OCI-LY3 (cell line): ENCODE results near the gene SPSB1.

Experiments
- H2AFZ ChIP-seq: fragments of 200-600, 300-600 bp; shearing (Covaris generic); 2 replicates; pipeline ENCODE4 v1.6.0; 2014; ENCODE audit warnings: antibody characterized with exemption, low read depth, low read length
- H3K27ac ChIP-seq: fragments of 200-600, 300-600 bp; sonication (generic); 2 replicates; pipeline ENCODE4 v1.5.1; 2014; ENCODE audit warnings: mild to moderate bottlenecking, low read length, moderate library complexity, mixed read lengths
- H3K27me3 ChIP-seq: fragments of 200-600, 300-600 bp; sonication (generic); 2 replicates; pipeline ENCODE4 v1.6.1; 2014; ENCODE audit warnings: low read depth, low read length, mixed read lengths
- H3K36me3 ChIP-seq: fragments of 200-600, 300-600 bp; sonication (generic); replicated peaks from 2 replicates; pipeline ENCODE3; 2014; ENCODE audit warnings: low read depth, low read length, mixed read lengths
- H3K4me1 ChIP-seq: fragments of 300-600, 200-600 bp; sonication (generic); 2 replicates; pipeline ENCODE4 v1.6.1; 2014; ENCODE audit warnings: low read length, mixed read lengths
- H3K4me2 ChIP-seq: fragments of 200-600, 300-600 bp; sonication (generic); 2 replicates; pipeline ENCODE4 v1.6.1; 2014; ENCODE audit warnings: low read length, mixed read lengths
- H3K4me3 ChIP-seq: fragments of 300-600, 200-600 bp; sonication (generic); 2 replicates; pipeline ENCODE4 v1.5.1; 2014; ENCODE audit warnings: antibody characterized with exemption, mild to moderate bottlenecking, low read length, moderate library complexity
- H3K79me2 ChIP-seq: fragments of 300-600, 200-600 bp; shearing (Covaris generic); 2 replicates; pipeline ENCODE4 v1.6.1; 2014; ENCODE audit warnings: mild to moderate bottlenecking, low read length, mixed read lengths
- H3K9ac ChIP-seq: fragments of 300-600, 200-600 bp; shearing (Covaris generic); 2 replicates; pipeline ENCODE4 v1.6.0; 2014; ENCODE audit warnings: mild to moderate bottlenecking, low read length, moderate library complexity
- H3K9me3 ChIP-seq: fragments of 200-600, 300-600 bp; shearing (Covaris generic); 2 replicates; pipeline ENCODE4 v1.6.1; 2014; ENCODE audit warnings: low read length, mixed read lengths; ENCODE audit not compliant: insufficient read depth
- H4K20me1 ChIP-seq: fragments of 200-600, 300-600 bp; sonication (generic); 2 replicates; pipeline ENCODE4 v1.6.1; 2016; ENCODE audit warnings: low read length, mixed read lengths; ENCODE audit not compliant: insufficient read depth
- CTCF ChIP-seq: fragments of 200-600, 300-600 bp; sonication (generic); IDR thresholded peaks from 2 replicates; pipeline ENCODE4 v1.5.1; 2014; ENCODE audit warnings: antibody characterized with exemption, low read length, low read depth
- EZH2phosphoT487 ChIP-seq: fragments of 200-600 bp; shearing (Covaris generic); IDR thresholded peaks from 2 replicates; pipeline ENCODE4 v1.6.1; 2018; ENCODE audit warnings: antibody characterized with exemption, mixed run types, low read depth

SPSB1 gene

GRCh38 chr1:9404117-9404914, 111.6 kb downstream of the SPSB1 start:
- Histone ChIP-seq H3K4me3 (no peak overlapping the region), H3K27me3 (no peaks in the 10 kb centered on the region), H3K79me2 (no peaks in the 10 kb centered on the region), H4K20me1 (no peaks in the 10 kb centered on the region), H3K27ac (no peak overlapping the region), H3K9ac (no peak overlapping the region), H3K4me1 (peaks cover 13% of the 10 kb centered on the region), H3K9me3 (no peaks in the 10 kb centered on the region), H2AFZ (no peak overlapping the region), H3K4me2 (no peak overlapping the region), H3K36me3 (no peaks in the 10 kb centered on the region)
- TF ChIP-seq EZH2phosphoT487 (no peak), CTCF (no peak)

DNA sequence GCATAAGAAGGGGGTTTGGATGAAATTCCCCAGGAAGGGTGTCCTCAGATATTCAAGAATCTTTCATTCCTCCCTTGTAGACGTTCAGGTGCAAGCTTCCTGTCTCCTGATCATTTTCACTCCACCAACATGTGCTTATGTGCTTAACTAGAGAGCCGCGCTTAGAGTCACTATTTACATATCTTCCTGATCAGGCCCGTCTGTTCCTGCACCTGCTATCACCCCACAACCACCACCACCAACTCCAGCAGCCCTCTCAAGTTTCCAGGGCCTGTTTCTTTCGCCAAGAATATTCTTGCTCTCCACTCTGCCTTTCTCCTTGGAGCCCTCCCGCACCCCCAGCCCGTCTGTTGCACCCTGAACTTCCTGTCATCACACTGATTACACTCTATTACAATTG, 113.4 kb downstream of the SPSB1 start:
- Histone ChIP-seq H3K79me2 (no peaks in the 10 kb centered on the region), H3K4me1 (peaks cover 11% of the 10 kb centered on the region), H2AFZ (peak overlapping the region; percentile 63), H3K9me3 (no peaks in the 10 kb centered on the region), H3K36me3 (no peaks in the 10 kb centered on the region), H3K9ac (no peak overlapping the region), H3K27me3 (no peaks in the 10 kb centered on the region), H3K27ac (no peak overlapping the region), H4K20me1 (no peaks in the 10 kb centered on the region), H3K4me3 (no peak overlapping the region), H3K4me2 (no peak overlapping the region; the same call in 1 of the 2 replicates)
- TF ChIP-seq EZH2phosphoT487: no peak
- TF ChIP-seq CTCF: no peak

GRCh38 chr1:9410737-9411297, 118.1 kb downstream of the SPSB1 start:
- H3K79me2 ChIP-seq: no peaks in the 10 kb centered on the region
- H3K36me3 ChIP-seq: no peaks in the 10 kb centered on the region
- peak overlapping the region; percentile 39; the same call in 1 of the 2 replicates for H2AFZ ChIP-seq
- peaks cover 27% of the 10 kb centered on the region for H3K4me1 ChIP-seq
- no peaks in the 10 kb centered on the region for H3K27me3 ChIP-seq
- peak overlapping the region; percentile 49 for H3K27ac ChIP-seq
- no peaks in the 10 kb centered on the region for H4K20me1 ChIP-seq
- H3K4me2 ChIP-seq: no peak overlapping the region
- no peaks in the 10 kb centered on the region for H3K9me3 ChIP-seq
- TF ChIP-seq CTCF (no peak), EZH2phosphoT487 (no peak)
- no peak overlapping the region for H3K9ac ChIP-seq
- no peak overlapping the region for H3K4me3 ChIP-seq

DNA sequence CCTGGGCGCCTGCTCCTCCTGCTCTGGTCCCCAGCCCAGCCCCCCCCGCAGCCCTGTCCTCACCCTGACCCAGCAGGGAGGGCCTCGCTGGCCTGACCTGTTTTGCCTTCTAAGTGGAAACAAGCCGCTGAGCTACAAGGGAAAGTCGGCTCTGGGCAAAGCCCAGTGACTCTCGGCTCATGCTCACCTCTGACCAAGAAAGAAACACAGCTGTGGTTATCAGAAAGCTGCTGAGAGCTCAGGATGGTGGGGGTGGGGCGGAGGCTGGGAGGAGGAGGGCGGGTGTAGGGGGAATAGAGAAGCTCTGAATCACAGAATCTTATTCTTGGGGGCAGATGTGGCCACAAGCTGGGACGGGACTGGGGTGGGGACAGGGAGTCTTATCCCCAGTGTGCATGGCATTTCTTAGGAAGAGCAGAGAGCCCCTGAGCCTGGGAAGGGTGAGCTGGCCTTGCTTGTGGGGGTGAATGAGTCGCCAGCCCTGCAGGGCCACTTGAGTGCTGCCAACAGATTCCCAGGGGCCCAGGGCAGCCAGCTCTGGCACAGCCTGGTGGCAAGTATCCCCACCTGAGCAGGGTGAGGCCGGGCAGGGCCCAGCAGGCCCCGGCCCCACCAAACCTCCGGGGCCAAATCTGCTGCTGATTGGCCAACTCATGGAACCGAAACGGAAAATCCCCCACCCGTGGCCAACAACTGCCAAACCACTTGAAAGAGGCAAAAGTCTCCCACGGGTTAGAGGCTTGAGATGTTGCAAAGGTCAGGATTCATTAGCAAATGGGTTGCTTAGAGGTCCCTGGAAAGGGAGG, 120.6 kb downstream of the SPSB1 start:
- no peak for TF ChIP-seq EZH2phosphoT487
- Histone ChIP-seq H3K36me3 (no peaks in the 10 kb centered on the region), H2AFZ (peak overlapping the region; percentile 91; the same call in 1 of the 2 replicates), H3K4me2 (peak overlapping the region; percentile 99), H3K9ac (peak overlapping the region; percentile 73), H3K27me3 (peaks cover 4% of the 10 kb centered on the region; the same call in 1 of the 2 replicates), H3K9me3 (no peaks in the 10 kb centered on the region), H3K27ac (peak overlapping the region; percentile 86), H3K79me2 (no peaks in the 10 kb centered on the region), H3K4me1 (peaks cover 21% of the 10 kb centered on the region), H4K20me1 (no peaks in the 10 kb centered on the region), H3K4me3 (peak overlapping the region; percentile 74)
